IMR-90 (cell line): ENCODE measurements around the gene AK2. TPM values are rescaled to one million over a fixed set of nuclear protein-coding genes. Genes with fewer than 3 reads are reported as not detected.

Experiments
- ATAC-seq: fragments of 200-7000 bp; cut with Tn5 transposase; 2 replicates; pipeline ENCODE4 v1.9.1; 2020; ENCODE audit warnings: low read depth, mild to moderate bottlenecking, moderate library complexity
- BruUV-seq: library from RNA; stranded (reverse); fragments of 400-500 nt; replicated peaks from 2 replicates; lab custom pipeline; 2021; lab: Mats Ljungman, UMichigan
- CTCF ChIA-PET: fragments of 300-600 bp; formaldehyde crosslinking; extraction: SDS; loops from one replicate; lab custom pipeline; 2021; ENCODE audit warnings: antibody characterized with exemption; lab: Yijun Ruan, JAX
- POLR2A ChIA-PET: fragments of 300-600 bp; sonication (Branson Sonifier 250); formaldehyde crosslinking; loops from one replicate; lab custom pipeline; 2022; ENCODE audit warnings: antibody characterized with exemption; ENCODE audit not compliant: unreplicated experiment; lab: Charles Lee
- DNase-seq: peaks from one replicate; pipeline ENCODE4 v3.0.0; 2013
- H2AFZ ChIP-seq: replicated peaks from 2 replicates; pipeline ENCODE3; 2013; ENCODE audit warnings: low read length, mild to moderate bottlenecking; ENCODE audit not compliant: poor library complexity
- H2AK5ac ChIP-seq: 2 replicates; pipeline ENCODE4 v1.6.1; 2013; ENCODE audit warnings: low read depth, low read length, inconsistent platforms
- H2AK9ac ChIP-seq: replicated peaks from 2 replicates; pipeline ENCODE3; 2013; ENCODE audit warnings: mild to moderate bottlenecking, low read depth, low read length, moderate library complexity; ENCODE audit not compliant: poor library complexity
- H2BK120ac ChIP-seq: 2 replicates; pipeline ENCODE4 v1.6.1; 2013; ENCODE audit warnings: low read depth, low read length, inconsistent platforms
- H2BK15ac ChIP-seq: 3 replicates; pipeline ENCODE4 v1.6.1; 2013; ENCODE audit warnings: low read depth, low read length, inconsistent platforms
- H2BK20ac ChIP-seq: 2 replicates; pipeline ENCODE4 v1.6.1; 2013; ENCODE audit warnings: low read depth, mild to moderate bottlenecking, inconsistent platforms, low read length, moderate library complexity
- H2BK5ac ChIP-seq: 2 replicates; pipeline ENCODE4 v1.6.1; 2013; ENCODE audit warnings: mild to moderate bottlenecking, low read depth, low read length, inconsistent platforms; ENCODE audit not compliant: poor library complexity, severe bottlenecking
- H3K14ac ChIP-seq: replicated peaks from 2 replicates; pipeline ENCODE4 v1.6.1; 2013; ENCODE audit warnings: low read depth, low read length, inconsistent platforms
- H3K18ac ChIP-seq: 2 replicates; pipeline ENCODE4 v1.6.1; 2013; ENCODE audit warnings: low read depth, low read length, control low read depth
- H3K23ac ChIP-seq: 2 replicates; pipeline ENCODE4 v1.6.1; 2013; ENCODE audit warnings: low read depth, low read length, inconsistent platforms
- H3K27ac ChIP-seq: 2 replicates; pipeline ENCODE4 v1.5.1; 2013; ENCODE audit warnings: mild to moderate bottlenecking, control low read depth, low read length; ENCODE audit not compliant: insufficient read depth
- H3K27me3 ChIP-seq: 2 replicates; pipeline ENCODE4 v1.6.1; 2013; ENCODE audit warnings: low read length; ENCODE audit not compliant: control insufficient read depth, insufficient read depth
- H3K36me3 ChIP-seq: 2 replicates; pipeline ENCODE4 v1.6.1; 2013; ENCODE audit warnings: low read length, mixed read lengths; ENCODE audit not compliant: control insufficient read depth, insufficient read depth
- H3K4ac ChIP-seq: 2 replicates; pipeline ENCODE4 v1.6.1; 2013; ENCODE audit warnings: low read depth, low read length, inconsistent platforms
- H3K4me1 ChIP-seq: 2 replicates; pipeline ENCODE4 v1.6.1; 2013; ENCODE audit warnings: low read length, mixed read lengths; ENCODE audit not compliant: control insufficient read depth, insufficient read depth
- H3K4me2 ChIP-seq: 2 replicates; pipeline ENCODE4 v1.6.1; 2013; ENCODE audit warnings: low read depth, mild to moderate bottlenecking, control low read depth, low read length, moderate library complexity
- H3K4me3 ChIP-seq: 2 replicates; pipeline ENCODE4 v1.5.1; 2013; ENCODE audit warnings: low read depth, mild to moderate bottlenecking, control low read depth, low read length, moderate library complexity; ENCODE audit not compliant: insufficient read depth
- H3K56ac ChIP-seq: 2 replicates; pipeline ENCODE4 v1.6.1; 2013; ENCODE audit warnings: low read length, inconsistent platforms; ENCODE audit not compliant: insufficient read depth; ENCODE audit errors: extremely low read depth
- H3K79me1 ChIP-seq, 2 experiments: 2 replicates each; pipeline ENCODE4 v1.6.1; 2013; ENCODE audit warnings: low read length in 2 of 2, inconsistent platforms in 1 of 2, low read depth in 1 of 2
- H3K9ac ChIP-seq: 2 replicates; pipeline ENCODE4 v1.6.1; 2013; ENCODE audit warnings: low read depth, low read length, control low read depth
- H3K9me1 ChIP-seq: 2 replicates; pipeline ENCODE4 v1.6.1; 2013; ENCODE audit warnings: low read length, inconsistent platforms; ENCODE audit not compliant: insufficient read depth
- H3K9me3 ChIP-seq: 2 replicates; pipeline ENCODE4 v1.6.1; 2013; ENCODE audit warnings: low read length; ENCODE audit not compliant: control insufficient read depth, insufficient read depth
- H4K20me1 ChIP-seq: 2 replicates; pipeline ENCODE4 v1.6.1; 2013; ENCODE audit warnings: low read length, inconsistent platforms; ENCODE audit not compliant: insufficient read depth
- H4K5ac ChIP-seq: 2 replicates; pipeline ENCODE4 v1.6.1; 2013; ENCODE audit warnings: mild to moderate bottlenecking, low read depth, low read length, control low read depth
- H4K8ac ChIP-seq, 2 experiments: 2 replicates each; pipeline ENCODE4 v1.6.1; 2013; ENCODE audit warnings: low read depth in 2 of 2, low read length in 2 of 2, control low read depth in 1 of 2, inconsistent platforms in 1 of 2
- H4K91ac ChIP-seq: 2 replicates; pipeline ENCODE4 v1.6.1; 2013; ENCODE audit warnings: low read depth, low read length, inconsistent platforms; ENCODE audit not compliant: insufficient read depth
- CEBPB ChIP-seq: IDR thresholded peaks from 2 replicates; pipeline ENCODE4 v1.6.1; 2012; ENCODE audit warnings: low read depth, low read length, improper control_type of control experiment
- MAZ ChIP-seq: IDR thresholded peaks from 2 replicates; pipeline ENCODE4 v1.6.1; 2012; ENCODE audit warnings: low read depth, mild to moderate bottlenecking, low read length, improper control_type of control experiment, moderate library complexity, borderline replicate concordance
- NFE2L2 ChIP-seq: fragments of 150-350 bp; IDR thresholded peaks from 2 replicates; pipeline ENCODE4 v1.6.1; 2016; ENCODE audit warnings: low read depth, mild to moderate bottlenecking, low read length
- POLR2A ChIP-seq: IDR thresholded peaks from 2 replicates; pipeline ENCODE4 v1.6.1; 2012; ENCODE audit warnings: mild to moderate bottlenecking, low read depth, low read length
- RAD21 ChIP-seq: IDR thresholded peaks from 2 replicates; pipeline ENCODE4 v1.6.1; 2012; ENCODE audit warnings: low read length, improper control_type of control experiment
- SMC3 ChIP-seq: fragments of 150-350 bp; IDR thresholded peaks from 2 replicates; pipeline ENCODE4 v1.6.1; 2016; ENCODE audit warnings: low read depth, mild to moderate bottlenecking, antibody characterized with exemption, low read length, moderate library complexity
- WGBS, 2 experiments: methylation state at CpG; one replicate each; pipeline versions ENCODE4 v1.1.5 to v1.1.7; 2013; ENCODE audit warnings: missing lambda C conversion rate in 2 of 2; ENCODE audit not compliant: insufficient read length in 1 of 2; ENCODE audit errors: extremely low coverage in 2 of 2; 5-methylcytosine and 5-hydroxymethylcytosine counted together
- dilution Hi-C: fragments of 300-500 bp; cut with HindIII; formaldehyde crosslinking; loops from one replicate; pipeline ENCODE4 v1.14.3; 2018; ENCODE audit warnings: low sequenced_read_pairs; ENCODE audit not compliant: unreplicated experiment
- in situ Hi-C: fragments of 300-500 bp; cut with MboI; formaldehyde crosslinking; loops from 3 replicates; pipeline ENCODE4 v1.14.3; 2019; ENCODE audit warnings: low sequenced_read_pairs, inconsistent platforms, mixed read lengths
- intact Hi-C: fragments of 100-400 bp; cut with micrococcal nuclease; formaldehyde crosslinking; loops from 2 replicates; pipeline ENCODE4 v1.10.0; 2022
- polyA plus RNA-seq, 3 experiments: library from polyadenylated mRNA; depleted of rRNA; stranded (reverse); fragments of >200 nt; gene quantifications; 2 replicates each; pipeline ENCODE4 v1.2.3, GENCODE V29; 2012; ENCODE audit warnings: low replicate concordance in 1 of 3
- total RNA-seq: library from RNA; depleted of rRNA; stranded (reverse); fragments of >200 nt; gene quantifications from 2 replicates; pipeline ENCODE4 v1.2.3, GENCODE V29; 2012
- TF ChIP-seq, protein P1 (sequence below): conservative IDR thresholded peaks from 2 replicates; pipeline ENCODE4 v1.5.1; 2012; ENCODE audit warnings: mild to moderate bottlenecking, low read depth, low read length, improper control_type of control experiment
- TF ChIP-seq, protein P2 (sequence below): fragments of 150-350 bp; IDR thresholded peaks from 2 replicates; pipeline ENCODE4 v1.6.1; 2017; ENCODE audit warnings: mild to moderate bottlenecking, antibody characterized with exemption, low read length, low read depth

AK2 gene
- total and polyA plus RNA-seq, 2 of the 4 experiments (the other 2 are of a cell fraction): 118 to 203 TPM

DNA sequence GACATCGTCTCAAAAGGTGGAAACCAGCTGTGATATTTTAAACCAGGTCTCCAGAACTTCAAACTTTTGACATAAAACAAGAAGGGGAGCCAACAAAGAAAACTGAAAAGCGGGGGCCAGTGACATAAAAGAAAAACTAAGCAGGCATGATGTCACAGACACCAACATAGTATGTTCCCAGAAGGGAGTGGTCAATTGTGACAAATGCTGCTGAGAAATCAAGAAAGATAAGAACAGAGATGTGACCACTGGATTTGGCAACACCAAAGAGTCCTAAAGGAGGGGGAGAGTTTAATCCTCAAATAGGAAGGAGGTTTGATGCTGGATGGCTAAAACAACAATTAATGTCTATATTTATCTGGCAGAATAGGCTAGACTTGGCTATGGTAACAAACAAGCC, 69.8 kb downstream of the AK2 start:
- no CpG with 5 or more reads among the region's 2 CpGs for WGBS, 2 experiments
- Histone ChIP-seq H3K4me1 (peaks cover 16% of the 10 kb centered on the region), H3K9me1 (peaks cover 13% of the 10 kb centered on the region), H2BK15ac (no peak overlapping the region), H4K5ac (no peak overlapping the region), H3K36me3 (no peaks in the 10 kb centered on the region), H2BK20ac (no peak overlapping the region), H2AFZ (no peak overlapping the region), H3K4me2 (no peak overlapping the region), H3K23ac (no peak overlapping the region), H3K79me1 (peaks cover 14 to 17% of the 10 kb centered on the region in 2 experiments), H3K9me3 (no peaks in the 10 kb centered on the region), H3K27ac (no peak overlapping the region), H2BK5ac (no peak overlapping the region), H3K56ac (no peak overlapping the region), H2AK5ac (no peak overlapping the region), H3K27me3 (no peaks in the 10 kb centered on the region; the same call in none of the 2 replicates), H4K91ac (no peak overlapping the region), H2AK9ac (no peak overlapping the region), H3K9ac (no peak overlapping the region), H3K4me3 (no peak overlapping the region), H2BK120ac (no peak overlapping the region), H3K14ac (no peak overlapping the region), H4K8ac (no peak overlapping the region), H4K20me1 (peaks cover 21% of the 10 kb centered on the region), H3K4ac (no peak overlapping the region), H3K18ac (no peak overlapping the region)
- ChIA-PET POLR2A (no interaction called here), CTCF (no interaction called here)
- in situ Hi-C loops (no loop called here), dilution Hi-C loops (no loop called here), intact Hi-C loops (no loop called here)
- ATAC-seq (no peak), DNase-seq (no peak)
- BruUV-seq: no TSS peak
- TF ChIP-seq, protein P1, sequence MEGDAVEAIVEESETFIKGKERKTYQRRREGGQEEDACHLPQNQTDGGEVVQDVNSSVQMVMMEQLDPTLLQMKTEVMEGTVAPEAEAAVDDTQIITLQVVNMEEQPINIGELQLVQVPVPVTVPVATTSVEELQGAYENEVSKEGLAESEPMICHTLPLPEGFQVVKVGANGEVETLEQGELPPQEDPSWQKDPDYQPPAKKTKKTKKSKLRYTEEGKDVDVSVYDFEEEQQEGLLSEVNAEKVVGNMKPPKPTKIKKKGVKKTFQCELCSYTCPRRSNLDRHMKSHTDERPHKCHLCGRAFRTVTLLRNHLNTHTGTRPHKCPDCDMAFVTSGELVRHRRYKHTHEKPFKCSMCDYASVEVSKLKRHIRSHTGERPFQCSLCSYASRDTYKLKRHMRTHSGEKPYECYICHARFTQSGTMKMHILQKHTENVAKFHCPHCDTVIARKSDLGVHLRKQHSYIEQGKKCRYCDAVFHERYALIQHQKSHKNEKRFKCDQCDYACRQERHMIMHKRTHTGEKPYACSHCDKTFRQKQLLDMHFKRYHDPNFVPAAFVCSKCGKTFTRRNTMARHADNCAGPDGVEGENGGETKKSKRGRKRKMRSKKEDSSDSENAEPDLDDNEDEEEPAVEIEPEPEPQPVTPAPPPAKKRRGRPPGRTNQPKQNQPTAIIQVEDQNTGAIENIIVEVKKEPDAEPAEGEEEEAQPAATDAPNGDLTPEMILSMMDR: no peak
- no peak for TF ChIP-seq MAZ
- TF ChIP-seq, protein P2, sequence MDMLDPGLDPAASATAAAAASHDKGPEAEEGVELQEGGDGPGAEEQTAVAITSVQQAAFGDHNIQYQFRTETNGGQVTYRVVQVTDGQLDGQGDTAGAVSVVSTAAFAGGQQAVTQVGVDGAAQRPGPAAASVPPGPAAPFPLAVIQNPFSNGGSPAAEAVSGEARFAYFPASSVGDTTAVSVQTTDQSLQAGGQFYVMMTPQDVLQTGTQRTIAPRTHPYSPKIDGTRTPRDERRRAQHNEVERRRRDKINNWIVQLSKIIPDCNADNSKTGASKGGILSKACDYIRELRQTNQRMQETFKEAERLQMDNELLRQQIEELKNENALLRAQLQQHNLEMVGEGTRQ: no peak
- no peak for TF ChIP-seq RAD21
- TF ChIP-seq SMC3: no peak
- no peak for TF ChIP-seq CEBPB
- no peak for TF ChIP-seq NFE2L2
- no peak for TF ChIP-seq POLR2A
